ENCODE measurements around the gene HELZ.
"Not testable (repeated sequence)": the region's sequence is repeated elsewhere in the genome, so short reads cannot be mapped to it uniquely, and the experiment has no call there.

Gene HELZ

GRCh38 chr17:67054608-67055007, 190.4 kb downstream of the HELZ start:
- no peak for DNase-seq (ENCODE audit: insufficient read length, low spot score)
- no peak for FAIRE-seq

- DNase-seq (ENCODE audit: insufficient read length, low spot score) (no peak), FAIRE-seq (no peak)
Observed at GRCh38 chr17:67054011-67054591, 190.9 kb downstream of the HELZ start.

GRCh38 chr17:67053438-67054000, 191.5 kb downstream of the HELZ start:
- DNase-seq (ENCODE audit: insufficient read length, low spot score): no peak
- FAIRE-seq: no peak

GRCh38 chr17:67052720-67053437, 192.1 kb downstream of the HELZ start:
- no peak for DNase-seq (ENCODE audit: insufficient read length, low spot score)
- FAIRE-seq: no peak

- no peak for DNase-seq (ENCODE audit: insufficient read length, low spot score)
- no peak for FAIRE-seq
Observed at GRCh38 chr17:67051837-67052236, 193.2 kb downstream of the HELZ start.

GRCh38 chr17:67051155-67051538, 193.8 kb downstream of the HELZ start:
- FAIRE-seq (no peak), DNase-seq (ENCODE audit: insufficient read length, low spot score) (no peak)

- no peak for DNase-seq (ENCODE audit: insufficient read length, low spot score)
- no peak for FAIRE-seq
Observed at GRCh38 chr17:67050471-67051154, 194.4 kb downstream of the HELZ start.

- FAIRE-seq (no peak), DNase-seq (ENCODE audit: insufficient read length, low spot score) (no peak)
Observed at GRCh38 chr17:67050066-67050465, 194.9 kb downstream of the HELZ start.

- FAIRE-seq: no peak
- no peak for DNase-seq (ENCODE audit: insufficient read length, low spot score)
Observed at GRCh38 chr17:67049025-67049739, 195.8 kb downstream of the HELZ start.

- no peak for DNase-seq (ENCODE audit: insufficient read length, low spot score)
- no peak for FAIRE-seq
Observed at GRCh38 chr17:67047382-67047781, 197.6 kb downstream of the HELZ start.

GRCh38 chr17:67046398-67046797, 198.6 kb downstream of the HELZ start:
- no peak for FAIRE-seq
- no peak for DNase-seq (ENCODE audit: insufficient read length, low spot score)

GRCh38 chr17:67044940-67045339, 200.1 kb downstream of the HELZ start:
- DNase-seq (ENCODE audit: insufficient read length, low spot score): no peak
- no peak for FAIRE-seq

- FAIRE-seq (no peak), DNase-seq (ENCODE audit: insufficient read length, low spot score) (no peak)
Observed at GRCh38 chr17:67044016-67044772, 200.8 kb downstream of the HELZ start, which contains the start of gene CACNG1. TSS of gene CACNG1 (plus strand) at chr17:67044554. CDS start at chr17:67044661, 107 bp downstream.

- no peak for FAIRE-seq
Observed at GRCh38 chr17:67043283-67043682, 201.7 kb downstream of the HELZ start.

GRCh38 chr17:67041941-67042899, 202.8 kb downstream of the HELZ start:
- DNase-seq (ENCODE audit: insufficient read length, low spot score): no peak
- FAIRE-seq: no peak

More at GRCh38 chr17:67043283-67043682, 201.7 kb downstream of the HELZ start:
- DNase-seq (ENCODE audit: insufficient read length, low spot score): no peak

- DNase-seq (ENCODE audit: insufficient read length, low spot score): no peak
- FAIRE-seq: no peak
Observed at GRCh38 chr17:67041531-67041930, 203.5 kb downstream of the HELZ start.

- FAIRE-seq; DNase-seq (ENCODE audit: insufficient read length, low spot score): not testable (repeated sequence)
Observed at GRCh38 chr17:67041119-67041518, 203.9 kb downstream of the HELZ start.

GRCh38 chr17:67040652-67041051, 204.3 kb downstream of the HELZ start:
- FAIRE-seq (no peak), DNase-seq (ENCODE audit: insufficient read length, low spot score) (no peak)

- DNase-seq (ENCODE audit: insufficient read length, low spot score): no peak
- no peak for FAIRE-seq
Observed at GRCh38 chr17:67038861-67039365, 206.1 kb downstream of the HELZ start.

All from GM19239 (cell line).